ENCODE results near the gene LINGO1.

DNA sequence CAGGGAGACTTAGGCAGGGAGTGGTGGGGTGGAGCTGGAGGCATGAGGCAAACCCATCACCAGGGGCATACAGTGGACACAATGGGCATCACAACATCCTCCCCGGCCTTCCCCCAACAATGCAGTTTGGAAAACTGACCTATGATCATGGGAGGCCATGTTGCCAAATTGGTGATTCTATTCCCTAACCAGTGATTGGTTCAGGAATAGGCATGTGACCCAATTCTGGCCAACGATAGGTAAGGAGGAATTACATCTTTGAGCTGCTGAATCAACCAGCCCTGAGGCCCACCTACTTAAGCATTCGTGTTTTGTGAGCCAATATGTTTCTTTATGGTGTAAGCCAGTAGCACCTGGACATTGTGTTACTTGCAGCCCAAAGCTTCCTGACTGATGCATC lies 40.0 kb downstream of the LINGO1 start:
- TF ChIP-seq, protein P1, sequence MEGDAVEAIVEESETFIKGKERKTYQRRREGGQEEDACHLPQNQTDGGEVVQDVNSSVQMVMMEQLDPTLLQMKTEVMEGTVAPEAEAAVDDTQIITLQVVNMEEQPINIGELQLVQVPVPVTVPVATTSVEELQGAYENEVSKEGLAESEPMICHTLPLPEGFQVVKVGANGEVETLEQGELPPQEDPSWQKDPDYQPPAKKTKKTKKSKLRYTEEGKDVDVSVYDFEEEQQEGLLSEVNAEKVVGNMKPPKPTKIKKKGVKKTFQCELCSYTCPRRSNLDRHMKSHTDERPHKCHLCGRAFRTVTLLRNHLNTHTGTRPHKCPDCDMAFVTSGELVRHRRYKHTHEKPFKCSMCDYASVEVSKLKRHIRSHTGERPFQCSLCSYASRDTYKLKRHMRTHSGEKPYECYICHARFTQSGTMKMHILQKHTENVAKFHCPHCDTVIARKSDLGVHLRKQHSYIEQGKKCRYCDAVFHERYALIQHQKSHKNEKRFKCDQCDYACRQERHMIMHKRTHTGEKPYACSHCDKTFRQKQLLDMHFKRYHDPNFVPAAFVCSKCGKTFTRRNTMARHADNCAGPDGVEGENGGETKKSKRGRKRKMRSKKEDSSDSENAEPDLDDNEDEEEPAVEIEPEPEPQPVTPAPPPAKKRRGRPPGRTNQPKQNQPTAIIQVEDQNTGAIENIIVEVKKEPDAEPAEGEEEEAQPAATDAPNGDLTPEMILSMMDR (IDR thresholded peaks at IDR 0.05): no peak
- no peak for TF ChIP-seq POLR2A (IDR thresholded peaks at IDR 0.05)

All from thyroid gland (tissue), 4 donors.